Endothelial cell of umbilical vein (primary cell): ENCODE data around the gene PIP5K1C. TPM values are rescaled to one million over a fixed set of nuclear protein-coding genes. Genes with fewer than 3 reads are reported as not detected.

ENCODE experiments used
- BruUV-seq: library from RNA; stranded (reverse); fragments of 400-500 nt; replicated peaks from 2 replicates; lab custom pipeline; 2021; lab: Mats Ljungman, UMichigan
- CTCF ChIA-PET: fragments of 300-600, 350-600 bp; sonication (Branson Sonifier 250); formaldehyde crosslinking; loops from one replicate; lab custom pipeline; 2021; ENCODE audit warnings: antibody characterized with exemption, inconsistent platforms; lab: Charles Lee
- POLR2A ChIA-PET: fragments of 300-600, 350-600 bp; sonication (Branson Sonifier 250); formaldehyde crosslinking; loops from one replicate; lab custom pipeline; 2021; ENCODE audit warnings: antibody characterized with exemption, inconsistent platforms; lab: Charles Lee
- DNase-seq: peaks from one replicate; pipeline ENCODE4 v3.0.0-alpha.2; 2011; ENCODE audit warnings: low read depth, low spot score
- FAIRE-seq: peaks from 2 replicates; lab custom pipeline; 2011; peaks lifted over from hg19 to GRCh38; lab: Jason Lieb, UNC
- H2AFZ ChIP-seq: 2 replicates; pipeline ENCODE4 v1.6.0; 2012; ENCODE audit warnings: low read depth, low read length, control low read depth, inconsistent platforms
- H3K27ac ChIP-seq: 2 replicates; pipeline ENCODE4 v1.5.1; 2011; ENCODE audit warnings: low read depth, mild to moderate bottlenecking, control low read depth, low read length, moderate library complexity; ENCODE audit not compliant: insufficient read depth
- H3K27me3 ChIP-seq, 2 experiments: 2 replicates each; pipeline versions ENCODE4 v1.6.0 to v1.6.1; 2011; ENCODE audit warnings: low read length in 2 of 2, mixed read lengths in 1 of 2; ENCODE audit not compliant: control insufficient read depth in 2 of 2, insufficient read depth in 2 of 2
- H3K36me3 ChIP-seq, 2 experiments: 2 replicates in 1 of 2; 3 replicates in 1 of 2; pipeline ENCODE4 v1.5.1; 2011; ENCODE audit warnings: low read length in 2 of 2, mild to moderate bottlenecking in 1 of 2, moderate library complexity in 1 of 2; ENCODE audit not compliant: control insufficient read depth in 2 of 2, insufficient read depth in 2 of 2; ENCODE audit errors: extremely low read depth in 1 of 2
- H3K4me1 ChIP-seq: 3 replicates; pipeline ENCODE4 v1.5.1; 2011; ENCODE audit warnings: mild to moderate bottlenecking, low read length; ENCODE audit not compliant: control insufficient read depth, insufficient read depth; ENCODE audit errors: extremely low read depth
- H3K4me2 ChIP-seq: 2 replicates; pipeline ENCODE4 v1.6.1; 2011; ENCODE audit warnings: low read length, control low read depth, mixed read lengths; ENCODE audit not compliant: insufficient read depth
- H3K4me3 ChIP-seq, 3 experiments: fragments of 200-600 bp in 1 of 3; sonication (generic), shearing (Covaris generic) in 1 of 3; replicated peaks in 1 of 3; 2 replicates each; pipeline ENCODE4 v1.5.1; 2011 to 2016; ENCODE audit warnings: control low read depth in 3 of 3, low read length in 3 of 3, mild to moderate bottlenecking in 2 of 3, inconsistent platforms in 1 of 3, low read depth in 1 of 3, moderate library complexity in 1 of 3; ENCODE audit not compliant: insufficient read depth in 1 of 3
- H3K79me2 ChIP-seq: 2 replicates; pipeline ENCODE4 v1.6.0; 2012; ENCODE audit warnings: low read length, inconsistent platforms; ENCODE audit not compliant: control insufficient read depth, insufficient read depth
- H3K9ac ChIP-seq: replicated peaks from 2 replicates; pipeline ENCODE3; 2011; ENCODE audit warnings: low read length, control low read depth; ENCODE audit not compliant: insufficient read depth; ENCODE audit errors: extremely low read depth
- H3K9me1 ChIP-seq: replicated peaks from 3 replicates; pipeline ENCODE4 v1.6.0; 2011; ENCODE audit warnings: mild to moderate bottlenecking, low read length; ENCODE audit not compliant: control insufficient read depth, insufficient read depth; ENCODE audit errors: extremely low read depth
- H3K9me3 ChIP-seq: replicated peaks from 2 replicates; pipeline ENCODE4 v1.5.1; 2012; ENCODE audit warnings: low read length, inconsistent platforms; ENCODE audit not compliant: control insufficient read depth, insufficient read depth
- H4K20me1 ChIP-seq: replicated peaks from 2 replicates; pipeline ENCODE3; 2011; ENCODE audit warnings: mild to moderate bottlenecking, low read length; ENCODE audit not compliant: control insufficient read depth, insufficient read depth; ENCODE audit errors: extremely low read depth
- EZH2 ChIP-seq: IDR thresholded peaks from 2 replicates; pipeline ENCODE4 v1.6.1; 2012; ENCODE audit warnings: borderline replicate concordance, low read depth, mild to moderate bottlenecking, moderate library complexity, low read length, inconsistent platforms; ENCODE audit not compliant: severe bottlenecking
- FOS ChIP-seq: IDR thresholded peaks from 2 replicates; pipeline ENCODE4 v1.6.1; 2011; ENCODE audit warnings: mild to moderate bottlenecking, low read length, moderate library complexity, borderline replicate concordance; ENCODE audit not compliant: insufficient read depth
- GATA2 ChIP-seq: IDR thresholded peaks from 2 replicates; pipeline ENCODE4 v1.7.0; 2011; ENCODE audit warnings: low read depth, mild to moderate bottlenecking, moderate library complexity, mixed read lengths, low read length; ENCODE audit not compliant: insufficient read length, insufficient read depth
- JUN ChIP-seq: IDR thresholded peaks from 2 replicates; pipeline ENCODE4 v1.6.1; 2011; ENCODE audit warnings: borderline replicate concordance, low read depth; ENCODE audit not compliant: insufficient read length, insufficient read depth
- MYC ChIP-seq: IDR thresholded peaks from one replicate; pipeline ENCODE4 v1.6.1; 2011; ENCODE audit warnings: mild to moderate bottlenecking, low read depth, low read length
- POLR2A ChIP-seq: IDR thresholded peaks from 2 replicates; pipeline ENCODE4 v1.6.1; 2012; ENCODE audit warnings: low read depth, mild to moderate bottlenecking, control low read depth, low read length
- POLR2AphosphoS5 ChIP-seq: IDR thresholded peaks from 2 replicates; pipeline ENCODE4 v1.6.1; 2012; ENCODE audit warnings: low read depth, mild to moderate bottlenecking, control low read depth, low read length, moderate library complexity; ENCODE audit not compliant: insufficient read depth
- dilution Hi-C: fragments of 300-500 bp; cut with MboI; formaldehyde crosslinking; loops from one replicate; pipeline ENCODE4 v1.15.0; 2019; ENCODE audit warnings: low sequenced_read_pairs; ENCODE audit not compliant: extremely low pct_ligation_motif_present
- intact Hi-C: fragments of 100-400 bp; cut with micrococcal nuclease; formaldehyde crosslinking; loops from one replicate; pipeline ENCODE4 v1.10.0; 2022
- polyA plus RNA-seq, 4 experiments: library from polyadenylated mRNA; depleted of rRNA in 3 of 4; stranded (reverse) in 3 of 4; unstranded in 1 of 4; fragments of >200 nt; gene quantifications; 2 replicates each; pipeline versions ENCODE4 v1.2.1 to v1.2.3, GENCODE V29; 2011 to 2012; ENCODE audit warnings: missing spikeins in 1 of 4
- total RNA-seq: library from RNA; stranded (reverse); gene quantifications from 2 replicates; pipeline ENCODE4 v1.2.3, GENCODE V29; 2021
- TF ChIP-seq, protein P1 (sequence below): IDR thresholded peaks from 2 replicates; pipeline ENCODE4 v1.6.1; 2011; ENCODE audit not compliant: insufficient read depth, insufficient read length
- TF ChIP-seq, protein P2 (sequence below), 2 donors: IDR thresholded peaks; 1 replicate in 1 of 2; 2 replicates in 1 of 2; pipeline ENCODE4 v1.5.1; 2011; ENCODE audit warnings: low read length in 2 of 2, mild to moderate bottlenecking in 2 of 2, moderate library complexity in 2 of 2, control low read depth in 1 of 2, inconsistent platforms in 1 of 2, low read depth in 1 of 2; ENCODE audit not compliant: insufficient read depth in 1 of 2; ENCODE audit errors: extremely low read depth in 1 of 2

PIP5K1C gene
- total and polyA plus RNA-seq, 2 donors (not counting 3 experiments of a cell fraction or from before 2014, with no cell fraction given): 31.6 to 79.5 TPM

DNA sequence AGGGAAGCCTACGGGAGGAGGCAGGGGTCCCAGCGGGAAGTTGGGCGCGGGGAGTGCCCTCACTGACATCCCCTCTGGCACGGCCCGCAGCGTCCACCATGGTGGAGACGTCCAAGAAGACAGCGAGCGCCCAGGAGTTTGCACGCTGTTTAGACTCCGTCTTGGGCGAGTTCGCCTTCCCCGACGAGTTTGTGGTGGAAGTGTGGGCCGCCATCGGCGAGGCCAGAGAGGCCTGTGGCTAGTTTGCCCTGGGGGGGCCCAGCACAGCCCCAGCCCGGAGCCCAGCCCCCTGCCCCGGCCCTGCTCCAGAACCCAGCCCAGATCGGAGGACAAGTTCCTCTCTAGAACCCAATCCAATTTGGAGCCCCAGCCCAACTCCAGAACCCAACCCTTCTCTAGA, 110.3 kb downstream of the PIP5K1C start:
- dilution Hi-C loops (no loop called here), intact Hi-C loops (no loop called here)
- BruUV-seq: no TSS peak
- Histone ChIP-seq H3K36me3 (no peaks in the 10 kb centered on the region), H3K9me3 (no peaks in the 10 kb centered on the region), H3K79me2 (no peaks in the 10 kb centered on the region), H4K20me1 (no peaks in the 10 kb centered on the region), H3K4me3 (no peak overlapping the region), H3K27ac (no peak overlapping the region), H3K27me3 (peaks cover 0 to 2% of the 10 kb centered on the region in 2 experiments), H2AFZ (no peak overlapping the region), H3K9me1 (no peaks in the 10 kb centered on the region), H3K9ac (no peak overlapping the region), H3K4me2 (no peak overlapping the region), H3K4me1 (peaks cover 5% of the 10 kb centered on the region)
- TF ChIP-seq, protein P1, sequence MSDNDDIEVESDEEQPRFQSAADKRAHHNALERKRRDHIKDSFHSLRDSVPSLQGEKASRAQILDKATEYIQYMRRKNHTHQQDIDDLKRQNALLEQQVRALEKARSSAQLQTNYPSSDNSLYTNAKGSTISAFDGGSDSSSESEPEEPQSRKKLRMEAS: no peak
- TF ChIP-seq EZH2 (no peak), POLR2A (no peak), FOS (no peak), GATA2 (no peak), POLR2AphosphoS5 (no peak), MYC (no peak), JUN (no peak)
- TF ChIP-seq, protein P2, sequence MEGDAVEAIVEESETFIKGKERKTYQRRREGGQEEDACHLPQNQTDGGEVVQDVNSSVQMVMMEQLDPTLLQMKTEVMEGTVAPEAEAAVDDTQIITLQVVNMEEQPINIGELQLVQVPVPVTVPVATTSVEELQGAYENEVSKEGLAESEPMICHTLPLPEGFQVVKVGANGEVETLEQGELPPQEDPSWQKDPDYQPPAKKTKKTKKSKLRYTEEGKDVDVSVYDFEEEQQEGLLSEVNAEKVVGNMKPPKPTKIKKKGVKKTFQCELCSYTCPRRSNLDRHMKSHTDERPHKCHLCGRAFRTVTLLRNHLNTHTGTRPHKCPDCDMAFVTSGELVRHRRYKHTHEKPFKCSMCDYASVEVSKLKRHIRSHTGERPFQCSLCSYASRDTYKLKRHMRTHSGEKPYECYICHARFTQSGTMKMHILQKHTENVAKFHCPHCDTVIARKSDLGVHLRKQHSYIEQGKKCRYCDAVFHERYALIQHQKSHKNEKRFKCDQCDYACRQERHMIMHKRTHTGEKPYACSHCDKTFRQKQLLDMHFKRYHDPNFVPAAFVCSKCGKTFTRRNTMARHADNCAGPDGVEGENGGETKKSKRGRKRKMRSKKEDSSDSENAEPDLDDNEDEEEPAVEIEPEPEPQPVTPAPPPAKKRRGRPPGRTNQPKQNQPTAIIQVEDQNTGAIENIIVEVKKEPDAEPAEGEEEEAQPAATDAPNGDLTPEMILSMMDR (IDR thresholded peaks at IDR 0.05; ENCODE audit: extremely low read depth in 1 of 2, insufficient read depth in 1 of 2, low read depth in 1 of 2, low read length in 2 of 2): no peak
- POLR2A ChIA-PET: no interaction called here
- FAIRE-seq (no peak), DNase-seq (no peak)
- CTCF ChIA-PET: interaction anchor here (0.6 to 1.6 kb wide), 2 partner anchors 12 to 29 kb away, joined by 3 read pairs; no protein-coding TSS in a partner anchor
